Activated gamma-delta T cell treated with Interleukin-2 at 50 U/mL for 16 hours (primary cell): Measurements from ENCODE around the gene LRPPRC.

Experiments
- DNase-seq: peaks from one replicate; pipeline ENCODE4 v3.0.0-alpha.2; 2020

Gene LRPPRC

GRCh38 chr2:43853141-43854081 lies 142.4 kb downstream of the LRPPRC start:
- DNase-seq = no peak

GRCh38 chr2:43852196-43852730 lies 143.5 kb downstream of the LRPPRC start:
- DNase-seq = no peak

DNA sequence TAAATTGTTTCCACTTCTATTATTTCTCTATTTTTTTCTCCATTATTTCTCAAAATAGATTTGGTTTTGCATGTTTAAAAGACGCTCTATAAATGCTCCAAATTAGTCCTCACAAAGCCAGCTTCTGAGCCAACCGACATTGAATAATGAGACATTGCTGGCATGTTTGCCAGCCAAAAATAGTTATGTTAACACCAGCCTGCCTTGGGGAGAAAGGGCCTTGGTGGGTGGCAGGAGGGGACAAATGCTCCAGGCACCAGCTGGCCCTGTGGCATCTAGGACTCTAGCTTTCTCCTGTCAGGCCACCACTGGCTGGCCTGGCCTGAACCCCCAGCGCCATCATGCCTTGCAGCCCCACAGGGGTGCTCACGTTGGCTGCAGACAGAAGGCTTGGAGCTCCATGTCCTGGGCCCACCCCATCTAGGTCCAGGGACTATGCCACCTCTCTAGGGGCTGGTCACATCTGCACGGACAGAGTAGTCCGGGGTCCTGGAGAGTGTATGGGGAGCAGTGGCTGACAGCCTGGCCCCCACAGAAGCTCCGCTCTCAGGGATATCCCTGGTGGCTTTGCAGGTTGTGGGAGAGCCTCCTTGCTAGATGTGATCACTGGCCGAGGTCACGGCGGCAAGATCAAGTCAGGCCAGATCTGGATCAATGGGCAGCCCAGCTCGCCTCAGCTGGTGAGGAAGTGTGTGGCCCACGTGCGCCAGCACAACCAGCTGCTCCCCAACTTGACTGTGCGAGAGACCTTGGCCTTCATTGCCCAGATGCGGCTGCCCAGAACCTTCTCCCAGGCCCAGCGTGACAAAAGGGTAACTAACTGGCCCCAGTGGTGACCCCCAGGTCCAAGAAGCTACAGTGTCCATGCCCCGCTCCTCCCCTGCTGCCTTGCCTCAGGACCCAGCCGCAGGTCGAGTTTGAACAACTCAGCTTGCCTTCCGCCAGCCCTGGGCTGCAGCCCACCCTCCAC lies 144.5 kb downstream of the LRPPRC start:
- no peak for DNase-seq

DNA sequence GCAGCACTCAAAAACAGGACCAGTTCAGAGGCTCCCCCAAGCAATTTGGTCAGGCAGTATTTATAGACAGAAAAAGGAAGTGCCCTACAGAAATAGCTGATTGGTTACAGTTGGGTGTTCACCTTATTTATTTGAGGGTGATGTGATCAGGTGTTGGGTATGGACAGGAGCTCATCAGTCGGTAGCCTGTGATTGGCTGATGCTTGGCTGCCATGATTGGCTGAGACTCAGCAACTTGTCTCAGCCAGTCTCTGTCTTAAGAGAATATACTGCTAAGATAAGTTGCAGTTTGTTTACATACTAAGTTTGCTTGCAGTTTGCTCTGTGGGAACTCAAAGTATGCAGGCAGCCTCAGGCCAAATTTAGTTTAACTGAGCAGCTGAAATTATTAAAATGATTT lies 147.6 kb downstream of the LRPPRC start:
- no peak for DNase-seq

GRCh38 chr2:43846140-43846793 lies 149.5 kb downstream of the LRPPRC start:
- DNase-seq = no peak

- DNase-seq = no peak
Measured at GRCh38 chr2:43845181-43845580, 150.6 kb downstream of the LRPPRC start.

- no peak for DNase-seq
Measured at GRCh38 chr2:43842866-43843226, 152.9 kb downstream of the LRPPRC start.

DNA sequence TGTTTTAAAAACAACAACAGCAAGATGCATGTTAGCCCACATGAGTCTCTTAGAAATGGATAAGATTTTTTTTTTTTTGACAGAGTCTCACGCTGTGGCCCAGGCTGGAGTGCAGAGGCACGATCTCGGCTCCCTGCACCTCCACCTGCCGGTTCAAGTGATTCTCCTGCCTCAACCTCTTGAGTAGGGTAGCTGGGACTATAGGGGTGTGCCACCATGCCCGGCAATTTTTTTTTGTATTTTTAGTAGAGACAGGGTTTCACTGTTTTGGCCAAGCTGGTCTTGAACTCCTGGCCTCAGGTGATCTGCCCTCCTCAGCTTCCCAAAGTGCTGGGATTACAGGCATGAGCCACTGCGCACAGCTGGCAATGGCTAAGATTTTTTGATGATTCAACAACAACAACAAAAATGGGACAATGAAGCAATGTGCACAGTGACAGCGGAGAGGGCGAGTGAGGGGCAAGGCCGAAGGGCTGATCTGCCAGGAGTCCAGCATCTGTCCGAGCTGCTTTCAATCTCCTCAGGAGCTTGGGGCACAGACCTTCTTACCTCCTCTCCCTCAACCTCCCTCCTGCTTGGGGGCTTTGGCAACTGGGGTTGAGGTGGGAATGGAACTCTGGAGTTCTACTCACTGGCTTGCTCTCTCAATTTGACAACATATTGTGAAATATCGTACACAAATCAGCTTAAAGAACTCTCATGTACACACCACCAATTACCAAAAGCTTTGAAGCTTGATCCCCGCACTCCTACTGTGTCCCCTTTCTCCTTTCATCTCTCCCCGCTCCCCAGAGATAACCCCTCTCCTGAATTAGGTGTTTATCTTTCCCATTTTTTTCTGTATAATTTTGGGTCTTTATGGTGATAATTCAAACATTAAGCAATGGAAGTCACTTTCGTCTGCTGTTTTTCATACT lies 153.6 kb downstream of the LRPPRC start:
- no peak for DNase-seq

- no peak for DNase-seq
Measured at GRCh38 chr2:43840965-43841364, 154.8 kb downstream of the LRPPRC start.

DNA sequence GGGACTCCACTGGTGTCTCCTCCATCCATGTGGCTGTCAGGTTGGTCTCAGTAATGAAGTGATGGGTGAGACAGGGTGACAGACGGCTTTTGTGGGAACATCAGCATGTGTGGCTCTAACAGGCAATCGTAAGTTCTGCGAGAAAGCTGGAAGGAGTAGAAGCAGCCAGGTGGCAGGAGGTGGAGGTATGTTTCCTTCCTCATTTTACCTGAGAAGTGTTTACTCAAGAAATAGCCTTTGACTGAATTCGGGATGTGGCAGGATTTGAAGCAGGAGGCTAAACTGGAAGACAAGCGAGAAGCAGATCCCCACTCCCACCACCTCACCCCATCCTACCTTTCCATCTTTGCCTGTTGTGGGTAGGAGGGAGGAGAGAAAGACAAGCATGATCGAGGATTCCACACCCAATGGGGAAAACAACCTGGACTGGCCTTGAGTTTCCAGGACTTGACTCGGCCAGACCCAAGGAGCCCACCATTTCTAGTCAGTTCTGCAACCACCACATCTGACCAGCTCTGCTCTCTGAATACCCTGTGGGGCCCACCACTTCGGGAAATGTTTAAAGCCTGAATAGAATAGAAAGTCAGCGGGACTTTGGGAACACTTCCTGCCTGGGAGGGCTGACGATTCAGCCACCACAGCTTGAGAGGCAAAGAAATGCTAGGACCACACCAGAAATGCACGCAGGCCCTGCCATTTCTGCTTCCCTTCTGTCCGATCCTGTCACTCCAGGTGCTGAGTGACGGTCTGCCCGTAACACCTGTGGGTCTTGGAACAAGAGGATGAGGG lies 155.8 kb downstream of the LRPPRC start:
- DNase-seq = no peak

- DNase-seq = no peak
Measured at GRCh38 chr2:43838560-43839267, 157.1 kb downstream of the LRPPRC start, which contains the start of the genes ABCG5 and ABCG8. Gene ABCG5, minus strand, starts transcription at chr2:43838839. Its CDS starts 160 bp downstream, at chr2:43838679. Gene ABCG8, plus strand, starts transcription at chr2:43838971. Its CDS starts 83 bp downstream, at chr2:43839054.

GRCh38 chr2:43837831-43838559 lies 157.8 kb downstream of the LRPPRC start:
- no peak for DNase-seq

DNA sequence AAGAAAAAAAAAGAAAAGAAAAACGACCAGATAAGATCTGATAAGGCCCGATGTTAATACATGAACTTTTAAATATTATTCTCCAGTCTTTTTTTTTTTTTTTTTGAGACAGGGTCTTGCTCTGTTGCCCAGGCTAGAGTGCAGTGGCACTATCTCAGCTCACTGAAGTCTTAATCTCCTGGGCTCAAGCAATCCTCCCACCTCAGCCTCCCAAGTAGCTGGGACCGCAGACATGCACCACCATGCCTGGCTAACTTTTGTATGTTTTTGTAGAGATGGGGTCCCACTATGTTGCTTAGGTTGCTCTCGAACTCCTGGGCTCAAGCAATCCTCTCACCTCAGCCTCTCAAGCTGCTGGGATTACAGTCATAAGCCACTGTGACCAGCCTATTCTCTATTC lies 158.8 kb downstream of the LRPPRC start:
- no peak for DNase-seq
